ENCODE results near the gene PSTPIP1. TPM values are rescaled to one million over a fixed set of nuclear protein-coding genes. Genes with fewer than 3 reads are reported as not detected.

PSTPIP1 gene
- total and polyA plus RNA-seq, 2 experiments from 2014 or later = not detected

DNA sequence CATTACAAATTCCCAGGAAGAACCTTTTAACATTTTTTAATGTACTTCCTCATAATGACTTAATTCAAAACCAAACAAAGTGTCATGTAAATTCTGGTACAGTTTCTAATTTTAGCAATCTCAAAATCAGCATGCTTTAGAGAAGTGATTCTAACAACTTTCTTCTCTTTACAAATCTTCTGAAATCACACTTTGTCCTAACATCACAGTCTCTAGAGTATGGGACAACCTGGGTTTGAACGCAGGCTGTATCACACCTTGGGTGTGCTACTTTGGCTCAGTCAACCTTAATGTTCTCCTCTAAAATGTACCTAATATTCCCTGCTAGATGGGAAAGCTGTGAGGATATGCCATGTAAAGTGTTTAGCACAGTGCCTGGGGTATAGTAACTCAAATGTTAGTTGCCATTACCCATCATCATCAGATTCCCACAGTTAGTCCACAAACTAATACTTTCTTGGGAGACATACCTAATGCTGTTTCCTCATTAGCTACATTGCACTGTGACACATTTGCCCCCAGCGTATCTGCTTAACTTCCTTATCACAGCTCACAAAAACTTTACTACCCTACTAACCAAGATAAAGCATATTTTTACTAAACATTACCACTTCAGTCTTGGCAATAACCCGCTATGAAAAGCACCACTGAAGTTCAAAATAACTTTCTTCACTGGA is 72.9 kb downstream of the PSTPIP1 start:
- DNase-seq (ENCODE audit: low spot score) = peak; percentile 26
- TF ChIP-seq EZH2 (IDR thresholded peaks at IDR 0.05; ENCODE audit: borderline replicate concordance) (no peak), CTCF (IDR thresholded peaks at IDR 0.05; ENCODE audit: poor library complexity) (no peak), EZH2phosphoT487 (IDR thresholded peaks at IDR 0.05; ENCODE audit: low read depth, severe bottlenecking, unreplicated experiment) (no peak)
- H4K20me1 ChIP-seq (ENCODE audit: insufficient read depth, poor library complexity, severe bottlenecking) = peaks cover 47% of the 10 kb centered on the region
- peak overlapping the region; percentile 97 for H3K27ac ChIP-seq
- peaks cover 56% of the 10 kb centered on the region for H3K4me1 ChIP-seq (ENCODE audit: insufficient read depth)
- H2AFZ ChIP-seq = no peak overlapping the region
- H3K27me3 ChIP-seq = no peaks in the 10 kb centered on the region
- H3K36me3 ChIP-seq (replicated peaks; ENCODE audit: insufficient read depth, low read depth) = no peaks in the 10 kb centered on the region
- H3K9me3 ChIP-seq (ENCODE audit: low read depth) = no peaks in the 10 kb centered on the region
- no peaks in the 10 kb centered on the region for H3K9me2 ChIP-seq (replicated peaks; ENCODE audit: insufficient read depth)
- no peak overlapping the region for H3K4me3 ChIP-seq
- peak overlapping the region; percentile 86 for H3K4me2 ChIP-seq
- peaks cover 71% of the 10 kb centered on the region for H3K79me2 ChIP-seq
- 33% methylated on average over 3 of the region's 3 CpGs for WGBS (ENCODE audit: low lambda C conversion rate, missing lambda C conversion rate)

DNA sequence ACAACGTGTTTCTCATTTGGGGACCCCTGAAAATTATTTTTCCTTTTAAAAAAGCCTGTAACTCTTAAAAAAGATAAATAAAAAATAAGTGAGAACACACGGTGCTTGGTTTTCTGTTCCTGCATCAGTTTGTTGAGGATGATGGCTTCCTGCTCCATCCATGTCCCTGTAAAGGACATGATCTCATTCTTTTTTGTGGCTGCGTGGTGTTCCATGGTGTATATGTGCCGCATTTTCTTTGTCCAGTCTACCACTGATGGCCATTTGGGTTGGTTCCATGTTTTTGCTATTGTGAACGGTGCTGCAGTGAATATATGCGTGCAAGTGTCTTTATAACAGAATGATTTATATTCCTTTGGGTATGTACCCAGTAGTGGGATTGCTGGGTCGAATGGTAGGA is 73.7 kb downstream of the PSTPIP1 start:
- no peak for DNase-seq (ENCODE audit: low spot score)
- no peaks in the 10 kb centered on the region for H3K9me2 ChIP-seq (replicated peaks; ENCODE audit: insufficient read depth)
- peaks cover 63% of the 10 kb centered on the region for H3K79me2 ChIP-seq
- H4K20me1 ChIP-seq (ENCODE audit: insufficient read depth, poor library complexity, severe bottlenecking) = peaks cover 40% of the 10 kb centered on the region
- H3K4me3 ChIP-seq = peak overlapping the region; percentile 87
- no peaks in the 10 kb centered on the region for H3K36me3 ChIP-seq (replicated peaks; ENCODE audit: insufficient read depth, low read depth)
- no peaks in the 10 kb centered on the region for H3K9me3 ChIP-seq (ENCODE audit: low read depth)
- H3K4me1 ChIP-seq (ENCODE audit: insufficient read depth) = peaks cover 53% of the 10 kb centered on the region
- peak overlapping the region; percentile 97 for H3K27ac ChIP-seq
- peak overlapping the region; percentile 86 for H3K4me2 ChIP-seq
- no peak for TF ChIP-seq EZH2 (IDR thresholded peaks at IDR 0.05; ENCODE audit: borderline replicate concordance)
- no peak for TF ChIP-seq CTCF (IDR thresholded peaks at IDR 0.05; ENCODE audit: poor library complexity)
- H2AFZ ChIP-seq = no peak overlapping the region
- WGBS (ENCODE audit: low lambda C conversion rate, missing lambda C conversion rate) = 88% methylated on average over 7 of the region's 7 CpGs
- no peaks in the 10 kb centered on the region for H3K27me3 ChIP-seq

- H3K4me1 ChIP-seq (ENCODE audit: insufficient read depth) = peaks cover 45% of the 10 kb centered on the region
- peak overlapping the region; percentile 97 for H3K27ac ChIP-seq
- H3K9me3 ChIP-seq (ENCODE audit: low read depth) = no peaks in the 10 kb centered on the region
- H3K4me2 ChIP-seq = peak overlapping the region; percentile 86
- peak overlapping the region; percentile 87 for H3K4me3 ChIP-seq
- no peaks in the 10 kb centered on the region for H3K27me3 ChIP-seq
- H3K9me2 ChIP-seq (replicated peaks; ENCODE audit: insufficient read depth) = no peaks in the 10 kb centered on the region
- no peak for TF ChIP-seq EZH2 (IDR thresholded peaks at IDR 0.05; ENCODE audit: borderline replicate concordance)
- TF ChIP-seq EZH2phosphoT487 (IDR thresholded peaks at IDR 0.05; ENCODE audit: low read depth, severe bottlenecking, unreplicated experiment) = no peak
- no peak for TF ChIP-seq CTCF (IDR thresholded peaks at IDR 0.05; ENCODE audit: poor library complexity)
- H2AFZ ChIP-seq = no peak overlapping the region
- H4K20me1 ChIP-seq (ENCODE audit: insufficient read depth, poor library complexity, severe bottlenecking) = peaks cover 30% of the 10 kb centered on the region
- DNase-seq (ENCODE audit: low spot score) = peak; percentile 62
- peaks cover 54% of the 10 kb centered on the region for H3K79me2 ChIP-seq
- 26% methylated on average over 13 of the region's 13 CpGs for WGBS (ENCODE audit: low lambda C conversion rate, missing lambda C conversion rate)
- H3K36me3 ChIP-seq (replicated peaks; ENCODE audit: insufficient read depth, low read depth) = no peaks in the 10 kb centered on the region
Observed at GRCh38 chr15:77069521-77070121, 74.7 kb downstream of the PSTPIP1 start.
